OCI-LY3 (cell line): ENCODE results near the gene QSER1.

Source experiments
- CTCF ChIP-seq: fragments of 200-600, 300-600 bp; sonication (generic); IDR thresholded peaks from 2 replicates; pipeline ENCODE4 v1.5.1; 2014; ENCODE audit warnings: antibody characterized with exemption, low read length, low read depth
- EZH2phosphoT487 ChIP-seq: fragments of 200-600 bp; shearing (Covaris generic); IDR thresholded peaks from 2 replicates; pipeline ENCODE4 v1.6.1; 2018; ENCODE audit warnings: antibody characterized with exemption, mixed run types, low read depth

- no peak for TF ChIP-seq CTCF
- TF ChIP-seq EZH2phosphoT487, result no peak
Measured at GRCh38 chr11:32851251-32851650, 41.4 kb upstream of the QSER1 start.
